SU-DHL-6 (cell line): ENCODE measurements around the gene GSTT4.
"Not testable (repeated sequence)": the region's sequence is repeated elsewhere in the genome, so short reads cannot be mapped to it uniquely, and the experiment has no call there.

Experiments used
- EZH2phosphoT487 ChIP-seq: fragments of 200-600 bp; sonication (generic), shearing (Covaris generic); conservative IDR thresholded peaks from 2 replicates; pipeline ENCODE4 v1.6.1; 2018; ENCODE audit warnings: mild to moderate bottlenecking, antibody characterized with exemption, low read length, moderate library complexity, mixed read lengths
- TF ChIP-seq, protein P1 (sequence below): fragments of 200-600 bp; sonication (generic); IDR thresholded peaks from one replicate; pipeline ENCODE4 v1.5.1; 2017; ENCODE audit warnings: antibody characterized with exemption, mild to moderate bottlenecking, low read length, moderate library complexity; ENCODE audit not compliant: insufficient read depth, poor library complexity, severe bottlenecking

- TF ChIP-seq, protein P1, sequence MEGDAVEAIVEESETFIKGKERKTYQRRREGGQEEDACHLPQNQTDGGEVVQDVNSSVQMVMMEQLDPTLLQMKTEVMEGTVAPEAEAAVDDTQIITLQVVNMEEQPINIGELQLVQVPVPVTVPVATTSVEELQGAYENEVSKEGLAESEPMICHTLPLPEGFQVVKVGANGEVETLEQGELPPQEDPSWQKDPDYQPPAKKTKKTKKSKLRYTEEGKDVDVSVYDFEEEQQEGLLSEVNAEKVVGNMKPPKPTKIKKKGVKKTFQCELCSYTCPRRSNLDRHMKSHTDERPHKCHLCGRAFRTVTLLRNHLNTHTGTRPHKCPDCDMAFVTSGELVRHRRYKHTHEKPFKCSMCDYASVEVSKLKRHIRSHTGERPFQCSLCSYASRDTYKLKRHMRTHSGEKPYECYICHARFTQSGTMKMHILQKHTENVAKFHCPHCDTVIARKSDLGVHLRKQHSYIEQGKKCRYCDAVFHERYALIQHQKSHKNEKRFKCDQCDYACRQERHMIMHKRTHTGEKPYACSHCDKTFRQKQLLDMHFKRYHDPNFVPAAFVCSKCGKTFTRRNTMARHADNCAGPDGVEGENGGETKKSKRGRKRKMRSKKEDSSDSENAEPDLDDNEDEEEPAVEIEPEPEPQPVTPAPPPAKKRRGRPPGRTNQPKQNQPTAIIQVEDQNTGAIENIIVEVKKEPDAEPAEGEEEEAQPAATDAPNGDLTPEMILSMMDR, result not testable (repeated sequence)
- TF ChIP-seq EZH2phosphoT487, result not testable (repeated sequence)
Measured at GRCh38 chr22:23974345-23974744, 30.9 kb downstream of the GSTT4 start, which contains the start of gene DDT.
